GM21786 (cell line): Measurements from ENCODE around the gene LY6G6D.
A peak's percentile ranks its signal among the peaks of the same experiment; 100 is the strongest.

Source experiments
- ATAC-seq: cut with Tn5 transposase; IDR thresholded peaks from one replicate; pipeline ENCODE4 v1.9.1; 2021; ENCODE audit not compliant: unreplicated experiment

LY6G6D gene

GRCh38 chr6:31733734-31734133 lies 18.6 kb downstream of the LY6G6D start:
- no peak for ATAC-seq

- no peak for ATAC-seq
Measured at GRCh38 chr6:31734247-31734820, 19.2 kb downstream of the LY6G6D start.

GRCh38 chr6:31734821-31735406 lies 19.8 kb downstream of the LY6G6D start:
- peak; percentile 30 for ATAC-seq

GRCh38 chr6:31736021-31736767 lies 21.0 kb downstream of the LY6G6D start, which contains the start of gene CLIC1:
Gene CLIC1 (minus strand): TSS chr6:31736530. CDS start chr6:31736300, 230 bp downstream.
- no peak for ATAC-seq

- ATAC-seq = no peak
Measured at GRCh38 chr6:31736768-31737314, 21.7 kb downstream of the LY6G6D start.

GRCh38 chr6:31737315-31737990 lies 22.3 kb downstream of the LY6G6D start:
- no peak for ATAC-seq

- no peak for ATAC-seq
Measured at GRCh38 chr6:31737991-31738979, 23.1 kb downstream of the LY6G6D start.

GRCh38 chr6:31739639-31740396 lies 24.7 kb downstream of the LY6G6D start, which contains the start of gene MSH5:
Gene MSH5 (plus strand): TSS chr6:31740005. CDS start chr6:31740467, 462 bp downstream.
- peak; percentile 72 for ATAC-seq

- no peak for ATAC-seq
Measured at GRCh38 chr6:31740397-31741223, 25.5 kb downstream of the LY6G6D start.

GRCh38 chr6:31741815-31742214 lies 26.7 kb downstream of the LY6G6D start:
- no peak for ATAC-seq

- ATAC-seq = no peak
Measured at GRCh38 chr6:31742894-31743293, 27.7 kb downstream of the LY6G6D start.

GRCh38 chr6:31744422-31744821 lies 29.3 kb downstream of the LY6G6D start:
- no peak for ATAC-seq

- no peak for ATAC-seq
Measured at GRCh38 chr6:31749301-31750036, 34.3 kb downstream of the LY6G6D start.

GRCh38 chr6:31750411-31751022 lies 35.4 kb downstream of the LY6G6D start:
- ATAC-seq = no peak

GRCh38 chr6:31752739-31753319 lies 37.7 kb downstream of the LY6G6D start:
- ATAC-seq = no peak

- ATAC-seq = no peak
Measured at GRCh38 chr6:31758281-31758680, 43.1 kb downstream of the LY6G6D start.

GRCh38 chr6:31760790-31761189 lies 45.6 kb downstream of the LY6G6D start:
- ATAC-seq = no peak
